Tibial nerve (tissue), 4 donors: ENCODE results near the gene AIG1.

Experiments used
- CTCF ChIP-seq, 5 experiments: fragments of 200-600 bp in 3 of 5; fragments of 450-650 bp in 2 of 5; sonication (generic) in 3 of 5; IDR thresholded peaks; one replicate each; pipeline ENCODE4 v1.5.1; 2016 to 2019; ENCODE audit warnings: antibody characterized with exemption in 5 of 5, mild to moderate bottlenecking in 3 of 5, moderate library complexity in 2 of 5
- EP300 ChIP-seq, 2 donors: sonication (generic); formaldehyde crosslinking; IDR thresholded peaks; one replicate each; pipeline ENCODE4 v1.6.1; 2017; ENCODE audit warnings: antibody characterized with exemption in 2 of 2, mild to moderate bottlenecking in 1 of 2
- POLR2A ChIP-seq, 2 donors: fragments of 450-650 bp; IDR thresholded peaks; one replicate each; pipeline ENCODE4 v1.6.1; 2017; ENCODE audit warnings: antibody characterized with exemption in 2 of 2, mild to moderate bottlenecking in 2 of 2, moderate library complexity in 2 of 2

- TF ChIP-seq CTCF (IDR thresholded peaks at IDR 0.05) (no peak), POLR2A (IDR thresholded peaks at IDR 0.05) (no peak), EP300 (IDR thresholded peaks at IDR 0.05) (no peak)
These were observed 123.0 kb downstream of the AIG1 start for GRCh38 chr6:143183666-143184065.
